Nephron (organoid): Measurements from ENCODE around the gene SUPT3H.

Source experiments
- H3K27ac Mint-ChIP-seq, 3 experiments: 2 replicates each; pipeline ENCODE4 v1.8.0; 2020; ENCODE audit warnings: mixed read lengths in 3 of 3, mild to moderate bottlenecking in 2 of 3, moderate library complexity in 1 of 3
- H3K27me3 Mint-ChIP-seq: 2 replicates; pipeline ENCODE4 v1.8.0; 2021; ENCODE audit warnings: low read depth, mild to moderate bottlenecking, moderate library complexity, mixed read lengths
- H3K36me3 Mint-ChIP-seq: 2 replicates; pipeline ENCODE4 v1.8.0; 2020; ENCODE audit warnings: low read depth, mixed read lengths
- H3K4me1 Mint-ChIP-seq: 2 replicates; pipeline ENCODE4 v1.8.0; 2020; ENCODE audit warnings: mixed read lengths
- H3K4me3 Mint-ChIP-seq, 3 experiments: 2 replicates each; pipeline ENCODE4 v1.8.0; 2020; ENCODE audit warnings: mild to moderate bottlenecking in 3 of 3, mixed read lengths in 3 of 3, moderate library complexity in 2 of 3
- H3K9me3 Mint-ChIP-seq: 2 replicates; pipeline ENCODE4 v1.8.0; 2020; ENCODE audit warnings: mixed read lengths
- CTCF ChIP-seq, 3 experiments: fragments of 200-600 bp; sonication (generic); IDR thresholded peaks; one replicate each; pipeline ENCODE4 v1.5.0; 2021; ENCODE audit warnings: antibody characterized with exemption in 3 of 3; ENCODE audit not compliant: unreplicated experiment in 3 of 3

The SUPT3H gene

GRCh38 chr6:44789061-44789460 lies 588.7 kb downstream of the SUPT3H start:
- TF ChIP-seq CTCF (IDR thresholded peaks at IDR 0.05; ENCODE audit: unreplicated experiment in 3 of 3), result no peak
- no peak overlapping the region for H3K4me3 Mint-ChIP-seq
- H3K27ac Mint-ChIP-seq, result no peak overlapping the region
- peaks cover 12% of the 10 kb centered on the region for H3K9me3 Mint-ChIP-seq
- no peaks in the 10 kb centered on the region for H3K36me3 Mint-ChIP-seq
- no peaks in the 10 kb centered on the region for H3K4me1 Mint-ChIP-seq
- H3K27me3 Mint-ChIP-seq, result peaks cover 10% of the 10 kb centered on the region

- H3K27me3 Mint-ChIP-seq, result peaks cover 8% of the 10 kb centered on the region
- no peak overlapping the region for H3K4me3 Mint-ChIP-seq
- TF ChIP-seq CTCF (IDR thresholded peaks at IDR 0.05; ENCODE audit: unreplicated experiment in 3 of 3), result no peak
- H3K36me3 Mint-ChIP-seq, result no peaks in the 10 kb centered on the region
- H3K9me3 Mint-ChIP-seq, result peaks cover 14% of the 10 kb centered on the region
- no peaks in the 10 kb centered on the region for H3K4me1 Mint-ChIP-seq
- no peak overlapping the region for H3K27ac Mint-ChIP-seq
These were observed 589.2 kb downstream of the SUPT3H start for GRCh38 chr6:44788387-44788981.

GRCh38 chr6:44787254-44787834 lies 590.4 kb downstream of the SUPT3H start:
- no peak overlapping the region for H3K27ac Mint-ChIP-seq
- H3K4me3 Mint-ChIP-seq, result no peak overlapping the region
- no peaks in the 10 kb centered on the region for H3K27me3 Mint-ChIP-seq
- H3K36me3 Mint-ChIP-seq, result no peaks in the 10 kb centered on the region
- TF ChIP-seq CTCF (IDR thresholded peaks at IDR 0.05; ENCODE audit: unreplicated experiment in 3 of 3), result no peak
- peaks cover 14% of the 10 kb centered on the region for H3K9me3 Mint-ChIP-seq
- no peaks in the 10 kb centered on the region for H3K4me1 Mint-ChIP-seq

GRCh38 chr6:44785130-44785529 lies 592.6 kb downstream of the SUPT3H start:
- no peak for TF ChIP-seq CTCF (IDR thresholded peaks at IDR 0.05; ENCODE audit: unreplicated experiment in 3 of 3)
- H3K4me3 Mint-ChIP-seq, result no peak overlapping the region
- H3K4me1 Mint-ChIP-seq, result no peaks in the 10 kb centered on the region
- H3K27me3 Mint-ChIP-seq, result peaks cover 7% of the 10 kb centered on the region
- no peak overlapping the region for H3K27ac Mint-ChIP-seq
- H3K36me3 Mint-ChIP-seq, result no peaks in the 10 kb centered on the region
- peaks cover 10% of the 10 kb centered on the region for H3K9me3 Mint-ChIP-seq

- Mint-ChIP-seq H3K27me3 (peaks cover 7% of the 10 kb centered on the region), H3K36me3 (no peaks in the 10 kb centered on the region)
These were observed 593.5 kb downstream of the SUPT3H start for GRCh38 chr6:44784195-44784594.

More at GRCh38 chr6:44784195-44784594, 593.5 kb downstream of the SUPT3H start:
- Mint-ChIP-seq H3K27ac (no peak overlapping the region), H3K4me1 (no peaks in the 10 kb centered on the region), H3K4me3 (no peak overlapping the region), H3K9me3 (peaks cover 10% of the 10 kb centered on the region)
- TF ChIP-seq CTCF (IDR thresholded peaks at IDR 0.05; ENCODE audit: unreplicated experiment in 3 of 3), result no peak
